Panc1 (cell line): ENCODE measurements around the gene TRIO. TPM values are rescaled to one million over a fixed set of nuclear protein-coding genes. Genes with fewer than 3 reads are reported as not detected.
A peak's percentile ranks its signal among the peaks of the same experiment; 100 is the strongest.

ENCODE experiments used
- ATAC-seq: fragments of 200-7000 bp; cut with Tn5 transposase; 2 replicates; pipeline ENCODE4 v1.9.1; 2020; ENCODE audit warnings: mild to moderate bottlenecking, moderate library complexity
- BruUV-seq: library from RNA; stranded (reverse); fragments of 400-500 nt; replicated peaks from 2 replicates; lab custom pipeline; 2021; lab: Mats Ljungman, UMichigan
- CTCF ChIA-PET: fragments of 300-600 bp; sonication (Branson Sonifier 250); formaldehyde crosslinking; loops from one replicate; lab custom pipeline; 2022; ENCODE audit warnings: antibody characterized with exemption; lab: Charles Lee
- POLR2A ChIA-PET: fragments of 300-600 bp; sonication (Branson Sonifier 250); formaldehyde crosslinking; loops from one replicate; lab custom pipeline; 2022; ENCODE audit warnings: antibody characterized with exemption; lab: Charles Lee
- DNase-seq: peaks from one replicate; pipeline ENCODE4 v3.0.0-alpha.2; 2010; ENCODE audit warnings: low read depth, low spot score
- H3K27ac ChIP-seq: 2 replicates; pipeline ENCODE4 v1.5.1; 2011; ENCODE audit warnings: mild to moderate bottlenecking, low read length, inconsistent platforms
- H3K27me3 ChIP-seq: fragments of 200-500 bp; sonication (Bioruptor generic); 2 replicates; pipeline ENCODE4 v1.6.0; 2014; ENCODE audit warnings: low read length, inconsistent platforms; ENCODE audit not compliant: control insufficient read depth, insufficient read depth
- H3K36me3 ChIP-seq: fragments of 200-500 bp; sonication (Bioruptor generic); 2 replicates; pipeline ENCODE4 v1.5.1; 2014; ENCODE audit warnings: inconsistent platforms, mild to moderate bottlenecking, low read length, moderate library complexity; ENCODE audit not compliant: control insufficient read depth, insufficient read depth
- H3K4me1 ChIP-seq: 2 replicates; pipeline ENCODE4 v1.5.1; 2011; ENCODE audit warnings: inconsistent platforms, mild to moderate bottlenecking, low read length, moderate library complexity; ENCODE audit not compliant: control insufficient read depth, insufficient read depth
- H3K4me3 ChIP-seq, 2 experiments: 2 replicates each; pipeline ENCODE4 v1.5.1; 2011 to 2012; ENCODE audit warnings: low read depth in 2 of 2, low read length in 2 of 2, mild to moderate bottlenecking in 2 of 2, inconsistent platforms in 1 of 2, moderate library complexity in 1 of 2
- H3K9me3 ChIP-seq: fragments of 200-500 bp; sonication (Bioruptor generic); 2 replicates; pipeline ENCODE4 v1.5.1; 2014; ENCODE audit warnings: low read depth, mild to moderate bottlenecking, inconsistent platforms, low read length, moderate library complexity; ENCODE audit not compliant: control insufficient read depth, insufficient read depth
- CTCF ChIP-seq: fragments of 450-650 bp; IDR thresholded peaks from 2 replicates; pipeline ENCODE4 v1.5.1; 2017; ENCODE audit warnings: mild to moderate bottlenecking
- POLR2AphosphoS5 ChIP-seq: IDR thresholded peaks from 2 replicates; pipeline ENCODE4 v1.6.1; 2012; ENCODE audit warnings: mild to moderate bottlenecking, low read depth, low read length, moderate library complexity
- REST ChIP-seq, 2 experiments: IDR thresholded peaks; 2 replicates each; pipeline ENCODE4 v1.6.1; 2011 to 2012; ENCODE audit warnings: low read depth in 2 of 2, control low read depth in 1 of 2, low read length in 1 of 2, mild to moderate bottlenecking in 1 of 2, moderate library complexity in 1 of 2; ENCODE audit not compliant: insufficient read depth in 1 of 2
- SIN3A ChIP-seq: IDR thresholded peaks from 2 replicates; pipeline ENCODE4 v1.6.1; 2012; ENCODE audit warnings: low read depth, mild to moderate bottlenecking, low read length, moderate library complexity, borderline replicate concordance; ENCODE audit not compliant: insufficient read depth
- TCF7L2 ChIP-seq: IDR thresholded peaks from 2 replicates; pipeline ENCODE4 v1.6.1; 2011; ENCODE audit warnings: mild to moderate bottlenecking, low read depth, low read length, inconsistent platforms
- in situ Hi-C: cut with HindIII; loops from 2 replicates; pipeline ENCODE4 v1.10.0; 2016; ENCODE audit warnings: low sequenced_read_pairs, low pct_unique_long_range_greater_than_20kb
- intact Hi-C: fragments of 100-400 bp; cut with micrococcal nuclease; formaldehyde crosslinking; loops from one replicate; pipeline ENCODE4 v1.10.0; 2022; ENCODE audit not compliant: unreplicated experiment
- total RNA-seq: library from RNA; stranded (reverse); gene quantifications from one replicate; pipeline ENCODE4 v1.2.1, GENCODE V29; 2021; ENCODE audit not compliant: unreplicated experiment

TRIO gene
- total RNA-seq, 1 experiment from 2014 or later, result 349 TPM

- CTCF ChIA-PET, result no interaction called here
- intact Hi-C loops, result no loop called here
- Histone ChIP-seq H3K27me3 (no peaks in the 10 kb centered on the region), H3K36me3 (peaks cover 60% of the 10 kb centered on the region), H3K4me1 (no peaks in the 10 kb centered on the region), H3K9me3 (no peaks in the 10 kb centered on the region), H3K4me3 (no peak overlapping the region), H3K27ac (no peak overlapping the region)
- in situ Hi-C loops, result no loop called here
- POLR2A ChIA-PET, result no interaction called here
- TF ChIP-seq REST (IDR thresholded peaks at IDR 0.05; ENCODE audit: insufficient read depth in 1 of 2, low read depth in 2 of 2, low read length in 1 of 2) (no peak), SIN3A (no peak), TCF7L2 (no peak), CTCF (no peak), POLR2AphosphoS5 (no peak)
- no peak for ATAC-seq
- no TSS peak for BruUV-seq
- DNase-seq, result no peak
These were observed 272.0 kb downstream of the TRIO start for GRCh38 chr5:14415024-14415697.

GRCh38 chr5:14415698-14416074 lies 272.5 kb downstream of the TRIO start:
- CTCF ChIA-PET, result no interaction called here
- Histone ChIP-seq H3K4me3 (no peak overlapping the region), H3K9me3 (no peaks in the 10 kb centered on the region), H3K36me3 (peaks cover 65% of the 10 kb centered on the region), H3K27me3 (no peaks in the 10 kb centered on the region), H3K4me1 (no peaks in the 10 kb centered on the region), H3K27ac (no peak overlapping the region)
- TSS peak; percentile 8 for BruUV-seq
- intact Hi-C loops (no loop called here), in situ Hi-C loops (no loop called here)
- no peak for ATAC-seq
- no peak for TF ChIP-seq SIN3A
- TF ChIP-seq POLR2AphosphoS5, result no peak
- no peak for TF ChIP-seq REST (IDR thresholded peaks at IDR 0.05; ENCODE audit: insufficient read depth in 1 of 2, low read depth in 2 of 2, low read length in 1 of 2)
- no peak for TF ChIP-seq CTCF
- no peak for TF ChIP-seq TCF7L2
- no peak for DNase-seq
- POLR2A ChIA-PET, result no interaction called here
